Measurements from ENCODE around the gene NDUFB3. TPM values are rescaled to one million over a fixed set of nuclear protein-coding genes. Genes with fewer than 3 reads are reported as not detected.
"Not testable (repeated sequence)": the region's sequence is repeated elsewhere in the genome, so short reads cannot be mapped to it uniquely, and the experiment has no call there.

The NDUFB3 gene
- total and polyA plus RNA-seq, 2 experiments from 2014 or later = 34.3 to 230 TPM

- no peaks in the 10 kb centered on the region for H3K36me3 Mint-ChIP-seq (ENCODE audit: low read depth)
- TF ChIP-seq EZH2 (IDR thresholded peaks at IDR 0.05; ENCODE audit: low read depth, unreplicated experiment) = no peak
- no peak for TF ChIP-seq ETS1 (IDR thresholded peaks at IDR 0.05)
- no peak for TF ChIP-seq NANOG (IDR thresholded peaks at IDR 0.05; ENCODE audit: borderline replicate concordance)
- no peaks in the 10 kb centered on the region for H3K9me2 ChIP-seq (ENCODE audit: insufficient read depth)
- no peaks in the 10 kb centered on the region for H3K9me3 Mint-ChIP-seq
- H3K27ac ChIP-seq (ENCODE audit: low read depth) = no peak overlapping the region
- no peaks in the 10 kb centered on the region for H4K20me1 ChIP-seq (replicated peaks; ENCODE audit: insufficient read depth)
- H2AFZ ChIP-seq = no peak overlapping the region
- peaks cover 10% of the 10 kb centered on the region; the same call in 1 of the 2 replicates for H3K79me2 ChIP-seq (replicated peaks; ENCODE audit: insufficient read depth)
- H3K27ac Mint-ChIP-seq = no peak overlapping the region
- no peak overlapping the region for H3K4me2 ChIP-seq
- H3K4me1 Mint-ChIP-seq = no peaks in the 10 kb centered on the region
- H3K27me3 ChIP-seq (ENCODE audit: insufficient read depth) = no peaks in the 10 kb centered on the region
- peaks cover 2% of the 10 kb centered on the region for H3K27me3 Mint-ChIP-seq (ENCODE audit: insufficient read depth, low read depth, poor library complexity)
- ATAC-seq (no peak), DNase-seq (ENCODE audit: low spot score) (no peak)
- H3K4me1 ChIP-seq (ENCODE audit: insufficient read depth) = no peaks in the 10 kb centered on the region
- no peaks in the 10 kb centered on the region for H3K36me3 ChIP-seq (ENCODE audit: insufficient read depth)
- H3K4me3 ChIP-seq = no peak overlapping the region
- no peak overlapping the region for H3K4me3 Mint-ChIP-seq
- H3F3A ChIP-seq (replicated peaks; ENCODE audit: low read depth) = no peaks in the 10 kb centered on the region
Measured at GRCh38 chr2:201059961-201060755, 11.6 kb upstream of the NDUFB3 start.

- not testable (repeated sequence) for H3K9me3 Mint-ChIP-seq; H3K4me1 Mint-ChIP-seq; H3K27ac Mint-ChIP-seq; H3K4me3 Mint-ChIP-seq; H3K36me3 ChIP-seq (ENCODE audit: insufficient read depth); H2AFZ ChIP-seq; H4K20me1 ChIP-seq (replicated peaks; ENCODE audit: insufficient read depth); H3K27ac ChIP-seq (ENCODE audit: low read depth); ATAC-seq; H3K27me3 ChIP-seq (ENCODE audit: insufficient read depth); H3K27me3 Mint-ChIP-seq (ENCODE audit: insufficient read depth, low read depth, poor library complexity); H3K36me3 Mint-ChIP-seq (ENCODE audit: low read depth); H3K4me1 ChIP-seq (ENCODE audit: insufficient read depth); DNase-seq (ENCODE audit: low spot score); H3K4me3 ChIP-seq; H3K4me2 ChIP-seq; H3K9me2 ChIP-seq (ENCODE audit: insufficient read depth); H3F3A ChIP-seq (replicated peaks; ENCODE audit: low read depth)
- peaks cover 41% of the 10 kb centered on the region for H3K79me2 ChIP-seq (replicated peaks; ENCODE audit: insufficient read depth)
Measured at GRCh38 chr2:201063516-201063915, 8.3 kb upstream of the NDUFB3 start.

- no peaks in the 10 kb centered on the region for H4K20me1 ChIP-seq (replicated peaks; ENCODE audit: insufficient read depth)
- no peak for TF ChIP-seq ZNF331 (CRISPR knock-in tag; IDR thresholded peaks at IDR 0.05; ENCODE audit: low read depth)
- no peak for TF ChIP-seq STAT1 (IDR thresholded peaks at IDR 0.05; ENCODE audit: unreplicated experiment)
- no peak for TF ChIP-seq CTCF (conservative IDR thresholded peaks at IDR 0.05; ENCODE audit: low read depth in 2 of 2)
- TF ChIP-seq CREB1 (CRISPR knock-in tag; IDR thresholded peaks at IDR 0.05; ENCODE audit: low read depth) = no peak
Measured at GRCh38 chr2:201064797-201065329, 6.9 kb upstream of the NDUFB3 start.

More at GRCh38 chr2:201064797-201065329, 6.9 kb upstream of the NDUFB3 start:
- Histone ChIP-seq H3K27me3 (ENCODE audit: insufficient read depth) (no peaks in the 10 kb centered on the region), H3K4me3 (no peak overlapping the region), H2AFZ (no peak overlapping the region), H3K4me1 (ENCODE audit: insufficient read depth) (no peaks in the 10 kb centered on the region), H3K36me3 (ENCODE audit: insufficient read depth) (no peaks in the 10 kb centered on the region), H3K79me2 (replicated peaks; ENCODE audit: insufficient read depth) (peaks cover 48% of the 10 kb centered on the region), H3K4me2 (no peak overlapping the region), H3K9me2 (ENCODE audit: insufficient read depth) (no peaks in the 10 kb centered on the region), H3K27ac (ENCODE audit: low read depth) (no peak overlapping the region), H3F3A (replicated peaks; ENCODE audit: low read depth) (no peaks in the 10 kb centered on the region)
- H3K36me3 Mint-ChIP-seq (ENCODE audit: low read depth) = no peaks in the 10 kb centered on the region
- DNase-seq (ENCODE audit: low spot score) = no peak
- no peak overlapping the region for H3K4me3 Mint-ChIP-seq
- peaks cover 2% of the 10 kb centered on the region for H3K27me3 Mint-ChIP-seq (ENCODE audit: insufficient read depth, low read depth, poor library complexity)
- no peaks in the 10 kb centered on the region for H3K9me3 Mint-ChIP-seq
- no peak overlapping the region for H3K27ac Mint-ChIP-seq
- peaks cover 5% of the 10 kb centered on the region; the same call in 2 of the 3 replicates for H3K4me1 Mint-ChIP-seq
- ATAC-seq = no peak

All from GM23338 (cell line).